ENCODE measurements around the gene DCX.
A peak's percentile ranks its signal among the peaks of the same experiment; 100 is the strongest.

DCX gene

DNA sequence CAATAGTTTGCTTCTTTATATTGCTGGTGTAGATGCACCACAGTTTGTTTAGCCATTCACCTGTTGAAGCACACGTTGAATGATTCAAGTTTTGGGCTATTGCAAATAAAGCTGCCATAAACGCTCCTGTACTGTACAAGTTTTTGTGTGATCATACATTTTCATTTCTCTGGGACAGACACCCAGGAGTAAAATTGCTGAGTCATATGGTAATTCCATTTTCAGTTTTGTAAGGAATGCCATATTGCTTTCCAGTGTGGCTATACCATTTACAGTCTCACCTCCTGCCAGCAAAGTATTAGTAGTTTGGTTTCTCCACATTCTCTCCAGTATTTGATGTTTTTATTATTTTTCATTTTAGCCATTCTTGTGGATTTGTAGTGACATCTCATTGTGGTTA, 109.7 kb downstream of the DCX start:
- DNase-seq: no peak

DNA sequence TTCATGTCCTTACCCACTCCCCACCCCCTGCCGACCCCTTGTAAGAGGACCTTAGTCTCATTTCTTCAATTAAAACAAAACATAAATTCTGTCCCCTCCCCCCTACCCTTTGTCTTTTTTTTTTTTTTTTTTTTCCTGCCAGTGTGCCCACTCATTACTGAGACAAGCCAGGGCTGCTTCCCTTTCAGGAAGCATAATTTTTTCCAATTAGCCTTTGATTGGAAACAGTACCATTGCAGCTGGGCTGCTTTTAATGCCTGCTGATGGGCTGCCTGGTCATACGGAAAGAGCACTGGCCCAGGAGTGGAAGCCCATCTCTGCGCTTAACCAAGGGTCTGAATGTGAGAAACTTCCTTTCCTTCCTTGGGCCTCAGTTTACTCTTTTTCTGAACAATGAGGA, 123.2 kb downstream of the DCX start:
- peak; percentile 44 for DNase-seq

DNA sequence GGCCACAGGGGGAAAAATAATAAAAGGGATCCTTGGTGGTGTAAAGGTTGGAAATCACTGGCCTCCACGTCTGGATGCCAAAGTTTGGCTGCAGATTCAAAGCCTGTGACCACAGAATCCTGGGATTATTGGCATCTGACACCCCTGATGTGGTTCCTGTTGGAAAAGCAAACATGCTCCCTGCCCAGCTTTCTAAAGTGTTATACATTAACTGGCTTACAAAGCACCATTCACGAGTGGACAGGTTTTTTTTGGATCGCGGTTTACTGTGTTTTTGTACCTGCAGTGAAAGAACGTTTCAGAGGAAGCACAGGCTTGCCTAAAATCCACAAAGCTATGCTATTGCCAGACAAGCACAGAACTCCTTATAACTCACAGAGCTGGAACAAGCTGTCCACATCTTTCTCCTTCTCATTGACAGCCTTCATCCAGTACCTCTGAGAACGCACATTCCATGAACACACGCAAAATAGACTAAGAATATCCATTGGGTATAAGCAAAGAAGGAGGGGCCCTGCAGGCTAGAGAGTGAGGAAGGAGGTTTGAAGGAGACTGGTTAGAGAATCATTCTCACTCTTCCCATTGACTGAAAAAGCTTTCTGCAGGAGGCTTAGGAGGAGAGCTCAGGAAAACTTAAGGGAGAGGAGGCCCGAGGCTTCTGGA, 127.2 kb downstream of the DCX start:
- DNase-seq: no peak

DNA sequence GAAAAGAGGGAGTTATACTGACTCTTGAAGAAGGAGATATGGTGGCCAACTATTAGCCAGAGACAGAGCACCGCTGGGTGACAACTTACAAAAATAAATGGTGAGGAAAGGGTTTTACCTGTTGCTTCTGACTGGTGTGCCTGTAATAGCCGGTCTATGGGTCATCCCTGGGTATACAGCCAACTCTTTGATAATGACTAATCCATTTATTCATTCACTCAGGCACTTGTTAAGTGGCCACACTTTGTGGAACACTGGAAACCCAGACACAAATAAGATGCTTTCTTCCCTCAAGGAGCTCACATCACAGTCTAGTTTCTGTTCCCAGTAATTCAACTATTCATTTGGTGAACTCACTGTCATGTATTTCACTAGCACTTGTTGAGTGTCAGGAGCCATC, 128.5 kb downstream of the DCX start:
- no peak for DNase-seq

DNA sequence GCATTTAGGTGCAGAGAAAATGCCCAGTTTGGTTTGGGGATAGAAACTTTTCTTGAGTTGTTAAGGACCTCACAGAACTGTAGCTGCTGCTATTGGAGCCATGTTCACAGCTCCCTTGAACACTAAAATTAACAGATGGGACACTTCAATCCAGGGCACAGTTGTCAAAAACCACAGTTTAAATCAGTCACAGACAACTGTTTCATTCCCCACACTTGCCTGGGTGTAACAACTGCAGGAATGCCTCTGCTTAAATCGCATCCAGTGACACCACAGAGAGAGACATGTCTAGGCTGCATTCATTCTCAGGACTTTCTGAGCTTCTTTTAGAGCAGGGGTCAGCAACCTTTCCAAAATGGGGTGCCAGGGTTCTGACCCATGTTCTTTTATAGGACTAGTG, 129.0 kb downstream of the DCX start:
- DNase-seq: no peak

DNA sequence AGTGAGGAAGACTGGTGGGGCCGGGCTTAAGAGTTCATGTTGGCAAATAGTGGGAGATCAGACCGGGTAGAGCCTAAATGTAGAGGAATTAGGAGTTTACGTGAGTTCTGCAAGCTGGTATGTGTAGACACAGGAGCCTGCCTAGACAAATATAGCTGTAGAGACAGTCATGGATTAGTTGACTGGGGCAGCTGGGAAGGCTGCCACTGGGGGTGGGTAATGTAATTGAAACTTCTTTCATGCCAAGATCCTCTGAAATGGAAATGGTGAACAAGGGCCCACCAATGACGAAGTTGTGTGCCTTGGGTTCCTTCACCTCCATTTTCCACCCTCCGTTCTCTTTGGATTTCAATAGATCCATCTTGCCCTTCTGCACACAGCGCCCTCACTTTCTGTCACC, 129.9 kb downstream of the DCX start:
- no peak for DNase-seq

DNA sequence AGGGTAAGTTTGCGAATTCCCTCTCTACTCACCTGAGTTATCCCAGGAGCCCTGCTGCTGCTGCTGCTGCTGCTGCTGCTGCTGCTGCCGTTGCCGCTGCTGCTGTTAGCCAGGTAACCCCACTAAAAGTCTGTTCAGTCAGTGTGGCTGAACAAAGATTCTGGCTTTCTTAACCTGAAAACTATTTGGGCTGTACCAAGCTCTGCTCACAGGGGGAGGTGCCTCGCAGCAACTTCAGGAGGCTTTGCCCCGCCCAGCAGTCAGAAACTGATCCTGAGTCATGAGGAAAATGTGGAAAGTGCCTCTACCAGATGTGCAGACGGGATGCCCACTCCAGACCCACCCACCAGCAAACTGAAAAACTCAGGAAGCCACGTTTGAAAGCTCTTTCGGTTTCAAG, 141.7 kb downstream of the DCX start, which contains the start of gene CAPN6:
Gene CAPN6 (minus strand): TSS at position 145 of the 400 bp plus-strand sequence. CDS start 6,547 bp downstream, outside the sequence.
- DNase-seq: no peak

DNA sequence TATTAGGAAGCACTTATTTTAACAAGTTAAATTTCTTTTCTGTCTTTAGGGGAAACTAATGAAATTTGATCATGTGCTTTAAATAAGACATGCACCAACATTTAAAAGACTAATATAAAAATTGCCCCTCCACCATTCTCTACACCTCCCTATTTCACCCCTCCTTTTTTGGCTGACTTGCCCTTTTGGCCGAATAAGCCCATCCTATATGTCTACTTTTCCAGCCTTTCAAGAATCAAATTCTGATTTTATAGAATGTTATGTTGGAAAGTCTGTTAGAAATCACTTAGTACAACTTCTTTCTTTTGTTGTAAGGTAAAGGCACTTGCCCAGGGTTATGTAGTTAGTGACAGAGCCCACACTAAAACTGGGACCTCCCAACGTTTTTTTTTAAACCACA, 143.5 kb downstream of the DCX start:
- no peak for DNase-seq

DNA sequence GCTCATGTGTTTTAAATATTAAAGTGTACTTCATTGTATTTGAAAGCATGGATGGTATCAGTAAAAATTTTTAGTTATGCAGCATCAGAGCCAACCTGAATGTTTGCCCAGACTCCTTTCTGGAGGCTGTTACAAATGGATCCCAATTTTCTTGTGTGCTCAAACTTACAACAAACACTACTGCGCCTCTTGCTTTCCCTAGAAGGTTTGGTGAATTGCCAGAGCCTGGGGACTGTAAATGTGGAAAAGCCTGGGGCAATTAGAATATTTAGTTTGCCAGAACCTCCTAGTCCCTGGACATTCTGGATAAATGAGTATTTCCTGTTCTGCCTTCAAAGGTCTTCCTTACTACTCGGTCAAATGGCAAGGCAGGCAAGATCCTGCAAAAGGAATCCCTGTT, 146.5 kb downstream of the DCX start:
- DNase-seq: no peak

DNA sequence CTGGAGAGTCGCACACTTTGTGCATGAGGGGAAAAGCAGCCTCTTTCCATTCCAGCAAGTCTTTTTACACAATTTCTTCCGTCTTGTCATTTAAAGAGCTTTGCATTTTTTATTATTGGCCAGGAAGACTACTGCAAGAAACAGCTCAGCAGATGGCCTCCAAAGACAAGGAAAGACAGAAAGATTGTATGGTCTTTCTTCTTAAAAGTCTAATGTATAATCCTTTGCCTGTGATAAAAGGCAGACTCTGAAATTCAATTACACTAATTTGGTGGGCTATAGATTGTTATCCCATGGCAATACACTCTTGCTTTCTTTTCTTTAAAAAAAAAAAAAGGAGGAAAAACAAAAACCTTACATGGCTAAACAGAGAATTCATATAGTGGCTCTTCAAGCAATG, 147.6 kb downstream of the DCX start:
- DNase-seq: no peak

DNA sequence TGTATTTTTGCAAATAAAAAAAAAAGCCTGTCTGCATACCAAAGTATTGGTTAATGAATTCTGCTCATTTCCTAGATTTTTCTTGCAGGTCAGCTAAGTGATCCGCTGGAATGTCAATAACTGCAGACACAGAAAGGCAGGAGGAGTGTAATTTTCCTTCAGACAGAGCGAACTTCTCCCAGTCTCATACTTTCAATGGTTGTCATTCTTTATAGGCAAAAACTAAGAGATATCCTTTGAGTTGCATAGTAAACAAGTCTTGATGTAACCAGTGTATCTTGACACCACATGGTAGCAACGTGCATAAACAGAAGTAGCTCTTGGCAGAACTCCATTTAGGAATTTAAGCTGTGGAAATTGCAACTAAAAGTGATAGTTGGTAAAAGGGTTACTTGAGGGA, 149.9 kb downstream of the DCX start:
- DNase-seq: no peak

DNA sequence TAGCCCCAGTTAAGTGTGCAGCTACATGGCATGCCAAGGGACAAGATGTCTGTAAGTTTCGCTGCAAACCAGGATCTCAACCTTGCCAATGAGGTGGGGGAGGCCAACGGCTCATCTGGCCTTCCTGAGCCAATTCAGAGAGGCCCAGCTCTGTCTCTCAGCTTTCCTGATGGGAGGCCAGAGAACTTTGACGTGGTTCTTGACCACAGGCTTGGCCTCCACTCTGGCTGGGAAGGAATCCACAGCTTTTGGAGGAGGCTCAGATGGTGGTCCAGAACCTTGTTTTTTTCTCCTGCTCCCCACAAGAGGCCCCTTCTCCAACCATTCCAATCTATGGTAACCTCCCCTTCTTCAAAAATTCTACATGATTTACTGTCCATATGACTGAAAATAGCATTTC, 151.5 kb downstream of the DCX start:
- DNase-seq: no peak

DNA sequence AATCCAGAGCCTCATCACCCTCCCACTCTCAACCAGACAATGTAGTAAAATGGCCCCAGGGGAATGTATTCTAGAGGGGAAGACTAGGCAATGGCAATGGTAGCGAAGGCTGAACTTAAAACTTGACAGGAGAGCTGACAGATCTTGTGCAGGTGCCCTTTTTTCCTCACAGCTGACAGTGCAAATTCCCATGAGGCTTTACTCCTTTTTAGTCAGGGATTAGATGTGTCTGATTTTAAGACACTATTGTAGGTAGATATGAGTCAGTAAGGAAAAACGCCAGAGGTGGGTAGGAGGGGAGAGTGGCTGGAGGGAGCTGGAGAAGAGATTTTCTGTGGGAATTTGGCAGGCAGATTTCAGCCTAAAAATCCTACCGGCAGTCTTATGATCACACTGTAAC, 152.4 kb downstream of the DCX start:
- no peak for DNase-seq

DNA sequence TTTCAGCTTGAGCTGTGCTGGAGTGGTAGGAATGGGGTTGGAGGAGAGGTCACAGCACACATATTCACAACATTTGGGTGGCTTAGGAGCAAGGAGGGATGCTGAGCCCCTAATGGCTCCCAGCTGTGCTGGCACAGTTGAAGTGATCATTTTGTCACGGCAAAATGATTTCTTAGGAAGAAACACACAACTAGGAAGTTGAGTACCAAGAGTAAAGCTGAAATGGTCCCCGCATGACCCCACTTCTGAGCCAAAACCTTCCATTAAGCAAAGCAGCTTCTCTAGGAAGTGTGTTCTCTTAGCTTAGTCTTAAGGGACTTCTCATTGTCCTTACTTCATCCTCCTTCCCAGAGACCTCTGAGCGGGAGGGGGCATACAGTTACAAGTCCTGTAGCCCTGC, 154.3 kb downstream of the DCX start:
- DNase-seq: no peak

DNA sequence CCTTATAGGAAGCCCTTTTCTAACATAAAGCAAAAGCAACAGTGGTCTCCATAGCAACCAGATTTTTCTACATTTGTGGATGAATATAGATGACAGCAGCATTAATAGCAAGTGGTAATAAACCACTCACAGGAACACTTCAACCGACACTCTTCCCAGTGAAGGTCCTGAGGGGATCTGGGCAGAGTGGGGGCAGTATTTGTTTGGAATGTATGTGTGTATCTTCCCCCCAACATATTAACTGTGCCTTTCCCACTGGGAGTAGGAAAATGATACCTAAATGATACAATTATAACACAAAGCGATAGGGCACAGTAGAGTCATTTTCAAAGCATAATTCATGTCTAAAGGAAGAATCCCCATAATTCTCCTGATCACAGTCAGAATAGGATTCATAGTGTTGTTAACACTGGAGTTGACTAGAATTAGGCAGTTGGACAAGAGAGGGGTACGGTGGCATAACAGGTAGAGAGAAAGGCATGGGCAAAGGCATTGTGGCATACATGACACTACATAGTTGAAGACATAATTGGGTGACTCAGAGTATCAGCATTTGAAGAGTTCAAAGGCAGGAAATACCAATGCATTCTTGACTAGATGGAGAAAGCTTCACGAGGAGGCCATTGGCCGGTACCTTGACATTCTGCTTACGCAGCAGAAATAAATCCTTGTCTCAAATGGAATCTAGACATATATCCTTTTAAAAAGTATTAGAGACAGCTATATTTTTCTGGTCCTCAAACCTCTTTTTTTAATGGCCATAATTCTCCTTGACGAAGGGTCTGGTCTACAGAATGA, 156.9 kb downstream of the DCX start:
- DNase-seq: no peak

DNA sequence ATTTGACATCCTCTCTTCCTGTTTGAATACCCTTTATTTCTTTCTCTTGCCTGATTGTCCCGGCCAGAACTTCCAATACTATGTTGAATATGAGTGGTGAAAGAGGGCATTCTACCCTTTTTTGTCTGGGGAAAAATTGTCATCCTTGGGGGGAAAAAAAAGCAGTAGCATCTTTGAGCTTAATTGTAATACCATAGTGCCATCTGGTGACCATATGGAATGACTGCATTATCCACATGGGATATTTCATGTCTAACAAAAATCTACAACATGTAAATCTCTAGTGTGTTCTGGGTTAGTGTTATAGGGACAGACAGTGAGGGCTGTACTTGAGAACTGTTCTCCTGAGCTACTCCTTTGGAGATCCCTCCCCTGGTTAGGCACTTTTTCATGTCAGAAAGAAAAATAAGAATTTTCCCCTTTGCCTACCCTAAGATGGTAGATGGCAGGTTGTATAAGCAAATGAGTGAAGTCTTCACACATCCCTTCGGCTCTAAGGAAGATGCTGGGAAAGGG, 167.7 kb downstream of the DCX start:
- peak; percentile 28 for DNase-seq
